MM.1S (cell line): ENCODE data around the gene CDH4.

ENCODE experiments used
- CTCF ChIP-seq: fragments of 300-600 bp; sonication (generic); IDR thresholded peaks from 2 replicates; pipeline ENCODE4 v1.5.1; 2016; ENCODE audit warnings: antibody characterized with exemption, low read length, mixed read lengths
- EZH2 ChIP-seq: fragments of 300-600 bp; sonication (generic); optimal IDR thresholded peaks from 2 replicates; pipeline ENCODE3; 2017; ENCODE audit warnings: low read depth, mild to moderate bottlenecking, antibody characterized with exemption, low read length, mixed read lengths
- EZH2phosphoT487 ChIP-seq: fragments of 300-600 bp; sonication (generic); IDR thresholded peaks from 2 replicates; pipeline ENCODE4 v1.6.1; 2018; ENCODE audit warnings: antibody characterized with exemption, low read length

GRCh38 chr20:61957961-61958715, 706.1 kb downstream of the CDH4 start:
- TF ChIP-seq CTCF: no peak
- TF ChIP-seq EZH2: no peak
- TF ChIP-seq EZH2phosphoT487: no peak
